Effector CD4-positive, alpha-beta T cell (primary cell): ENCODE measurements around the gene SPECC1.
"Not testable (repeated sequence)": the region's sequence is repeated elsewhere in the genome, so short reads cannot be mapped to it uniquely, and the experiment has no call there.

ENCODE experiments used
- DNase-seq: peaks from one replicate; pipeline ENCODE4 v3.0.0-alpha.2; 2020

The SPECC1 gene

DNA sequence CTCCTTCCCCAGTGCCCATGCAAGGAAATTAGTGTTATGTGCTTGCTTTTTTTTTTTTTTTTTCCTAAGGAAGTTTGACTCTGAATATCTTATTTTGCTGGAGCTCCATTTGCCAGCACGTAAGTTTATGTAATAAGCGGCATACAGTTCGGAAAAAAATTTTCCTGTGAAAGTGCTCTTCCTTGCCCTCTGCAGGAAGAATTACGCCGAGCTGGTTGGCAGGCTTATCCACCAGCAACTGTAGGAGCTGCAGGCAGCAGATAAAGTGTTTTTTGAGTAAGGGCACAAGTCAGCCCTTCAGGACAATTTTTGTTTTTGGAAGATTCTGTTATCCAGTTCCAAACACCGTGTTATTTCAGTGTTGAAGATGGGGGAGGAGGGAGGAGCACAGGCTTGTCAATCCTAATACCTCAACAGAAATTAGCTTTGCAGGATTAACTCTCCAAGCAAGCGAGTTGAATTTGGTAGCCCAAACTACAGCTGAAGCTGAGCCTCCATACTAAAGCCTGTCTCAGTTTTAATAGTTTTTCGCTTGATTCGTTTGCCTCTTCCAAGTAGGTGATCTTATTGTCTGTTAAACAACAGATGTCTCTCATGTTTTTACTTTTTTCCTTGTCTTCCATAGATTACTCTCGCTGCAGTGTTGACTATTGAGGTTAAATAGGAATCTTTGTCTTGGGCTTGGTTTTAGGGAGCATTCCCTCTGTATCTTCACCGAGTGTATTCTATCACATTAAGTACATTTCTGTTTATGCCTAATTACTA lies 1.1 kb downstream of the SPECC1 start:
- DNase-seq: no peak

DNA sequence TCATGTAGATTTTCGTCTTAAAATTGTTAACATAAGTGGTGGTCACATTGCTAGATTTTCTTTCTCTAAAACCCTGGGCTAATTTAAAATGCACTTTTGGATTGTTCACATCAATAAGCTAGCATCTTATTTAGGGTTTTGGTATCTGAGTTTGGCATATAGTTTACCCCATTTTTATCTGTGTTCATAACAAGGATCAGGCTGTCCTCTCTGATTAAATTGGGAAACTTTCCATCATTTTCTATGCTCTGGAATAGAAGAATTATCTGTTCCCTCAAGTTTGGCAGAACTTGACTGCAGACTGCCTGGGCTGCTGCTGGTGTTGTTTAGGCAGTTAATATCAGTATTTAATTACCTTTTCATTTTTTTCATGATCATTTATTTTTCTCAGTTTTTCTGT lies 1.8 kb downstream of the SPECC1 start:
- DNase-seq: no peak

DNA sequence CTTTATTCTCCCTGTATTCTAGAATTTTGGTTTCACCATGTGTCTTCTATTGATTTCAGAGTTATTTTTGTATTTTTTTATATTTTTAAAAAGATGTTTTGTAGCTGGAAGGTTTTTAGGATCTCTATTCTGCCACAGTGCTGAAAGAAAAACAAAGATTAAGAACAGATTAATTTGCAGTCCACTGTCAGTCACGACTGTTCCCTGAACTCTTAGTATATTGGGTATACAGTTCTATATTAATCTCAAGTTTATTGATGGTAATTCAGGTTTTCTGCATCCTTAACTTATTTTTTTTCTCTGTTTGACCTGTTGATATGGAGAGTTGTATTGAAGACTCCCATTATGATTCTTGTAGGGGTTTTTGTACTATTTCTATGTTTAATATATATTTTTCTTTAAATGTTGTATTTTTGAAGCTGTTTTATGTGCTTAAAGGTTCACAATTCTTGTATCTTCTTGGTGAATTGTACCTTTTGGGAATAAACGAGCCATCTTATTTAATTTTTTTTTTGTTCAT lies 2.9 kb downstream of the SPECC1 start:
- no peak for DNase-seq

DNA sequence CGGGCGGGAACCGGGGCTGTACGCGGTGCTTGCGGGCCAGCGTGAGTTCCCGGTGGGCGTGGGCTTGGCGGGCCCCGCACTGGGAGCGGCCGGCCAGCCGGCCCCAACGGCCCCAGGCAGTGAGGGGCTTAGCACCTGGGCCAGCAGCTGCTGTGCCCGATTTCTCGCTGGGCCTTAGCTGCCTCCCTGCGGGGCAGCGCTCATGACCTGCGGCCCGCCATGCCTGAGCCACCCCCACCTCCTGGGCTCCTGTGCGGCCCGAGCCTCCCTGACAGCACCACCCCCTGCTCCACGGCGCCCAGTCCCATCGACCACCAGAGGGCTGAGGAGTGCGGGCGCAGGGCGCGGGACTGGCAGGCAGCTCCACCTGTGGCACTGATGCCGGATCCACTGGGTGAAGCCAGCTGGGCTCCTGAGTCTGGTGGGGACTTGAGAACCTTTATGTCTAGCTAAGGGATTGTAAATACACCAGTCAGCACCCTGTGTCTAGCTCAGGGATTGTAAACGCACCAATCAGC lies 7.4 kb downstream of the SPECC1 start:
- DNase-seq: not testable (repeated sequence)

DNA sequence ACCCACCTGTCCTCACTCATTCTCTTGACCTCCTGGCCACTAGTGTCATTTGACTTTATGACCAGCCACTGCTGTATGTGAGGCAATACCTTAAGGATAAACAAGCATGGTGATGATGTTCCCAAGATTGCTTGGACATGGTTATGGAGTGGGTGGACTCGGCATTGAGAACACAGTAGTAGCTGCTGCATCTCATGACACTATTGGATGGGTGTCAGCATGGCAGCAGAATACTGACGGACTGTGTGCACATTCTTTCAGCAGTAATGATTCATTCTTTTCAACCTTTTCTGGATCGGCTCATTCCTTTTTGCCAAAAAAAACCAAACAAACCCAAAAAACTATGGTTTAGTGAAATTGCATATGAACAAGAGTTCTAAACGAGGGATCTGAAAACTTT lies 13.5 kb downstream of the SPECC1 start:
- no peak for DNase-seq

DNA sequence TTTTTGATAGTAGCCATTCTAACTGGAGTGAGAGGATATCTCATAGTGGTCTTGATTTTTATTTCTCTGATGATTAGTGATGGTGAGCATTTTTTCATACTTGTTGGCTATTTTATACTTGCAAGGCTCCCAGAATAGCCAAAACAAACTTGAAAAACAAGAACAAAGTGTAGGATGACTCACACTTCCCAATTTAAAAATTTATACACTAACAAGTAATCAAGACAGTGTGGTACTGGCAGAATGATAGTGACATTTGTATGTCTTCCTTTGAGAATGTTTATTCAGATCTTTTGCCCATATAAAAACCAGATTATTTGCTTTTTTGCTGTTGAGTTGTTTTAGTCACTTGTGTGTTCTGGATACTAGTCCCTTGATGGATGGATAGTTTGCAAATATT lies 17.8 kb downstream of the SPECC1 start:
- DNase-seq: no peak

DNA sequence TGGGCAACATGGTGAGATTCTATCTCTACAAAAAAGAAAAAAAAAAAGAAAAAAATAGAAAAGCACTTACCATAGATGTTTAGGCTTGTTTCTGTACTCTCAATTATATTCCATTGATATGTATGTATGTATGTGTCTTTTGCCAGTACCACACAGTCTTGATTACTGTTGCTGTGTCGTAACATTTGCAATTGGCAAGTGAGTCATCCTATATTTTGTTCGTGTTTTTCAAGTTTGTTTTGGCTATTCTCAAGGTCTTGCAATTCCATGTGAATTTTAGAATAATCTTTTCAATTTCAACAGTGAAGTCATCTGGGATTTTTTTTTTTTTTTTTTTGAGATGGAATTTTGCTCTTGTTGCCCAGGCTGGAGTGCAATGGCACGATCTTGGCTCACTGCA lies 19.3 kb downstream of the SPECC1 start:
- no peak for DNase-seq

DNA sequence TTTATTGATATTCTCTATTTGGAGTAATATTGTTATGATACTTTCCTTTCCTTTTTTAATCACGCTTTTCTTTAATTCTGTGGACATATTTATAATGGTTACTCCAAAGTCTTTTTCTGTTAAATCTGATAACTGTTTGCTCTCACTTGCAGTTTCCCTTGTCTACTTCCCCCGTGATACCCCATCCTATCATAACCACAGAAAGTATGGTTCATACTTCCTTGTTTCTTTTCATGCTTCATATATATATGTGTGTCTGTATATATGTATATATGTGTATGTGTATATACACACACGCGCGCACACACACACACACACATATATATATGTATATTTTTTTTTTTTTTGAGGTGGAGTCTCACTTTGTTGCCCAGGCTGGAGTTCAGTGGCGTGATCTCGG lies 23.5 kb downstream of the SPECC1 start:
- no peak for DNase-seq

DNA sequence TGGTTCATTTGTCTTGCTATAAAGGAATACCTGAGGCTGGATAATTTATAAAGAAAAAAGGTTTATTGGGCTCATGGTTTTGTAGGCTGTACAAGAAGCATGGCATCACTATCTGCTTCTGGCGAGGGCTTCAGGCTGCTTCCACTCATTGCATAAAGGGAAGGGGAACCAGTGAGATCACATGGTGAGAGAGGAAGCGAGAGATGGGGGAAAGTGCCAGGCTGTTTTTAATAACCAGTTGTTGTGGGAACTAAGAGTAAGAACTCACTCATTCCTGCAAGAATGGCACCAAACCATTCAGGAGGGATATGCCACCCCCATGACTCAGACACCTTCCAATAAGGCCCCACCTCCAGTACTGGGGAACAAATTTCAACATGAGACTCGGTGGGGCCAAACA lies 24.3 kb downstream of the SPECC1 start:
- no peak for DNase-seq

DNA sequence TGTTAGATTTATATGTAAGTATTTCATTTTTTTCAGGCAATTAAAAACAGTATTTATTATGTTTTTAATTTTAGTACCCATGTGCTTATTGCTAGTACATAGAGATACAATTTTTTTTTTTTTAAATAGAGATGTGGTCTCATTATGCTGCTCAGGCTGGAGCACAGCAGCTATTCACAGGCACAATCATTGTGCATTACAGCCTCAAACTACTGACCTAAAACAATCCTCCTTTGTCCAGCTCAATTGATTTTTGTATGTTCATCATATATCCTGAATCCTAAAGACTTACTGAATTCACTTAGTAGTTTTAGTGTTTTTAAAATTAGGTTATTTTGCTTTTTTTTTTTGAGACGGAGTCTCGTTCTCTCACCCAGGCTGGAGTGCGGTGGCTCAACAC lies 26.3 kb downstream of the SPECC1 start:
- DNase-seq: no peak

DNA sequence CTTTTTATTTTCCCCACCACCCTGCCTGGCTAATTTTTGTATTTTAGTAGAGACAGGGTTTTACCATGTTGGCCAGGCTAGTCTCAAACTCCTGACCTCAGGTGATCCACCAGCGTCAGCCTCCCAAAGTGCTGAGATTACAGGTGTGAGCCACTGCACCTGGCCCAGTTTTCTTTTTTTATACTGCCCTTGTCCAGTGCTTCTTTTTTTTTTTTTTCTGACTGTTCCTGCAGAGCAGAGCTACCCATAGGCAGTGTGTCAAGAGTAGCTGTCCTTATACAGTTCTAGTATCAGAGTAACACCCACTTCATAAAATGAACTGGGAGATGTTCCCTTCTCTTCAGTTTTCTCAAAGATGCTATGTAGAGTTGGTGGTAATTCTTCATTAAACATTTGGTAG lies 28.1 kb downstream of the SPECC1 start:
- not testable (repeated sequence) for DNase-seq

DNA sequence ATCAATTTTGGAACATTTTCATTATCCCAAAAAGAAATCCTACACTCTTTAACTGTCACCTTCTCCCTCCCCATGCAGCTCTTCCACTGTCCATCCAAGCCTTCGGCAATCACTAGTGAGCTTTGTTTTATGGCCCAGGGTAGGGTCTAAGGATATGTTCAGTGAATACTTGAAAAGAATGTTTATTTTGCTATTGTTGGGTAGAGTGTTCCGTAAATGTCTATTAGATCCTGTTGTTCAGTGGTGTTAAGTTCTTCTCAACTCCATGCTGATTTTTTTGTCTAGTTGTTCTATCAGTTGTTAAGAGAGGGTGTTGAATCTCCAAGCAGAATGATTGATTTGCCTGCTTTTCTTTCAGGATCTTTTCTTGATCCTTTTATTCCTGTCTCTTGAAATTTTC lies 29.9 kb downstream of the SPECC1 start:
- no peak for DNase-seq

DNA sequence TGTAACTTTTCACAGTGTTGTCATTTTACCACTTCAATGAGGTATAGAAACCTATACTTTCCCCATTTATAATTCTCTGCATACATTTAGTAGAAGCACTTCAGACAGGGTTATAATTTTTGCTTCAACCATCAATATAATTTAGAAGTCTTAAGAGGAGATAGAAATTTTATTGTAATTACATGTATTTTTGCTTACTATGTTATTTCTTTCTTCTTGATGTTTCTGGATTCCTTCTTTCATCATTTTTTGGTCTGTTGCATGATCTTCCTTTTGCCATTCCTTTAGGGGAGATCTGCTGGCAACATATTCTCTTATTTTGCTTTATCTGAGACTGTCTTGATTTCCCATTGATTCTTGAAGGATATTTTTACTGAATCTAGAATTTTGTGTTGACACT lies 31.1 kb downstream of the SPECC1 start:
- no peak for DNase-seq

DNA sequence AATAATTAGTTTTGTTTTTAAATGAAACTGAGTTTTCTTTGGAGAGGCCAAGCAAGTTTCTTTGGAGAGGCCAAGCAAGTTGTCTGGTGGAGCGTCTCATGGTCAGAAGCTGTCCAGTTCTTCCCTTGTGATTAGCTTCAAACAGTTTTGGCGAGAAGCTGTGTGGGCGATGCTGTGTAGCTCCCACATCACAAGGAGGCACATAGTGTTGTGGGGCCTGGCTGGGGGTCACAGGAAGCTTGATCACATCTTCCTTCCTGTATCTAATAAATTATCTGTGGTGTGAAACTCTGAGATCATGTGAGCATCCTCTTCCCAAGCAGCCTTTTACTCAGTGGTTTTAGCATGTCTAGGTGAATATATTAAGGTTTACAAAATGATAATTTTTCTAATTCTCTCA lies 33.9 kb downstream of the SPECC1 start:
- DNase-seq: no peak

DNA sequence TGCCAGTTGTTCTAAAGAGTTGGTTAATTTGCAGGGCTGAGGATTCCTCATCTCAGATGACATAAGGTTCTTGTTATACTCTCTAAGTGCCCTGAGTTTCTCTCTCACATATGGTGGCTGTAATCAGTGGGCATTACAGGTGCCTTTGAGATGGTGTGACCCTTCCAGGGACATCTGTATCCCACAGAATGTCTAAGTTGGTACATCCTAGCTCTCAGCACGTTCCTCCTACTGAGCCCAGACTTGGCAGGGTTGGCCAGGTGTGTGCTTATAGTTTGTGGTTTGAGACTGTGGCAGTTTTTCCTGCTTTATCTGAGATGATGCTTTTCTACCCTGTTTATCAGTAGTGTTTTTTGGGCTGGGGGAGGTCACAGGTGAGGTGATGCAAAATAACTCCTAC lies 36.3 kb downstream of the SPECC1 start:
- no peak for DNase-seq

DNA sequence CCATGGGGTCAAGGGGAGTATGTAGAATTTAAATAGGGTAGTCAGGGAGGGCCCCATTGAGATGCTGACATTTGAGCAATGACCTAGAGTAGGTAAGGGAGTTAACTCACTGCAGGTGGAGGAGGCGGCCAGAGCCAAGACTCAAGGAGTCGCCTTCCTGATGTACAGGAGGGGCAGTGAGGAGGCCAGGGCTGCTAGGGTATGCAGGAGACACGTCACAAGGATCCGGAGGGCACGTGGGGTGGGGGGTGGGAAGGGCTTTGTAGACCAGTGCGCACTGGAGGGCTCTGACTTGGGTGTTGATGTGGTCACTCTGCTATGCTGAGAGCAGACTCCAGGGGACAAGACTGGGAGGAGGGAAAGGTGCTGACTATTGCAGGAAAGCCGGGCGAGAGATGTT lies 37.5 kb downstream of the SPECC1 start:
- DNase-seq: no peak

DNA sequence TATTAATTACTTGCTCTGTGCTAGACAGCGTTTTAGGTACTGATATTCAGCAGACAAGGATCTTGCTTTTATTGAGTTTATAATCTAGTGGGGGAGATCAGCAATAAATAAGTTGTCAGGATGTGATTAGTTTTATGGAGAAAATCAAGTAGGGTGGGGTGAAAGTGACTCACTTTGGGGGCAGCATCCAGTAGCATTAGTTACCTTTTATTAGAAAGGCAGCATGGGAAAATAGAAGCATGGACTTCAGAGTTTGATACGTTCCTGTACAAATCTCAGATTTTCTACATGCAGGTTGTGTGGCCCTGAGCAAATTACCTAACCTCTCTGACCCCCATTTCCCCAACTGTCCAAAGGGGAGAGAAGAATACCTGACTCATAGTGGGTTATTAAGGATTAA lies 42.5 kb downstream of the SPECC1 start:
- DNase-seq: no peak

DNA sequence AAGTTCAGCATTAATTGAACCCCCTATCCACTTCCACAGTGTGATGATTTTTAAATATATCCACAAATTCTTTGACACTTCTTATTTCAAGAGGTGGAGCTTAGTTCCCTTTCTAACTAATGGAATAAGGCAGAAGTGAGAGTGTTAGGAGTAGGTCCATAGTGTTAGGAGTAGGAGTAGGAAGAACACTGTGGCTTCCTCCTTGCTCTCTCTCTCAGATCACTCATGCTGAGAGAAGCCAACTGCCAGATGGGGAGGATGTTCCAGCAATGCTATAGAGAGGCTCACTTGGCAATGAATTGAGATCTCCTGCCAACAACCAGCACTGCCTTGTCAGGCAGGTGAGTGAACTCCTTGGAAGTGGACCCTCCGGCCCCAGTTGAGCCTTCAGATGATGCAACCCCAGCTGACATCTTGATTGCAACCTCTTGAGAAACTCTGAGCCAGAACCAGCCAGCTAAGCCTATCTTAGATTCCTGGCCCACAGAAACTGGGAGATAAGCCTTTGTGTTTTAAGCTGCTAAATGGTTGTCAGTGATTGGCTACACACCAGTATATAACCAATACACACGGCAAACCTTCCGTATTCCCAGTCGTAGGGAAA lies 44.3 kb downstream of the SPECC1 start:
- no peak for DNase-seq

DNA sequence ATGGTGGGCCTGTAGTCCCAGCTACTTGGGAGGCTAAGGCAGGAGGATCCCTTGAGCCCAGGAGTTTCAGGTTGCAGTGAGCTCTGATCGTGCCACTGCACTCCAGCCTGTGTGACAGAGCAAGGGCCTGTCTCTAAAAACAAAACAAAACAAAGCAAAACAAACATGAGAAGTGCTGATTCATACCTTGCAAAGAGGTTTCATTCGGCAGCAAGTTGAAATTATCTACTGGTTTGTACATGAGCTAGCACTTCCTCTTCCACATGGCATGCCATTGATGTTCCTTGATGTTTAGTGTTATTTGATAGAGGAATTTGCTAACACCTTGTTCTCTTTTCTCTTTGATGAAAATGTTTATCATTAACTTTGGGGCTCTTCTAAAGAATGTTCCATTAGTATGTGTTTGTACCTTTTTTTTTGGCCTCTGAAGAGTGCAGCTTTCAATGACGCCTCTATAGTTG lies 50.6 kb downstream of the SPECC1 start:
- no peak for DNase-seq

DNA sequence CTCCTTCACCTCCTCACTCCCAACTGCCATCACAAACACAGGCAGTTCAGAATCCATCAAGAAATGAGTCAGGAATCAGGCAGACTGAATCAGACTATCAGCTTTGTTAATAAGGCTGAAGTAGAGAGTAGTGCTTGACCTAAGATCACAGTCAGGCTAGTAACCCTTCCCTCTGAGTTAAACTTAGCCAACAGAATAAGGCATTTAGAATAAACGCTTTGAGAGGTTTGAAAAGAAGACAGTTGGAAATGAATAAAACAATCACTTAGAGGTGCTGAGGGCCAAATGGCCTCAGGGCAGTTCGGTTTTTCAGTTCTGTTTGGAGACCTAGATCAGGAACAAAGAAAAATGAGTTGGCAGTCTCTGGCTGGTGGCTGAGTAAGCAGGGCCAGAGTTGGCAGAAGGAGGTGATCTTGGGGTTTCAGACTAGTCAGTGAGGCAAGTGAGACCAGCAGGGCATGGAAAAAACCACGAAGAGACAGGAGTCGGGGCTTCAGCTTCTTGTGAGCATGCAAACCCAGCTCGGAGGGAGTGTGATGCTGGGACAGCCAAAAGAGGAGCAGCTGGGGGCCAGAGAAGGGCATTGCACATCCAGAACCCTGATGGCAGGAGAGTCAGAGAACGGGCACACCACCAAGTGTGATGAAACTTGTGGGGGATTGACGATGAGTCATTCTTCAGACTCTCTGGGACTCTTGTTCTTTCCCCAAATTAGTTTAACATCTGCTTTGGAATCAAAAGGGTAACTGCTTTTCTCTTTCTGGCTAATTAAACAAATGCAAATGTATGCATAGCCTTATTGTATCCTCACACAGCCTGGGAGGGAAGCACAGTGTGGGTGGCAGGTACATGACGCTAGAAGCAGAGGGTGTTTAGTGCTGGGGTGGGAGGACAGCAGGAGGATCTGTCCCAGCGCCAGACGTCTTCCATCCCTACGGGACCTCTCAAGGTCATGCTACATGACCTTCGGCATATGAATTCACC lies 54.8 kb downstream of the SPECC1 start:
- no peak for DNase-seq

DNA sequence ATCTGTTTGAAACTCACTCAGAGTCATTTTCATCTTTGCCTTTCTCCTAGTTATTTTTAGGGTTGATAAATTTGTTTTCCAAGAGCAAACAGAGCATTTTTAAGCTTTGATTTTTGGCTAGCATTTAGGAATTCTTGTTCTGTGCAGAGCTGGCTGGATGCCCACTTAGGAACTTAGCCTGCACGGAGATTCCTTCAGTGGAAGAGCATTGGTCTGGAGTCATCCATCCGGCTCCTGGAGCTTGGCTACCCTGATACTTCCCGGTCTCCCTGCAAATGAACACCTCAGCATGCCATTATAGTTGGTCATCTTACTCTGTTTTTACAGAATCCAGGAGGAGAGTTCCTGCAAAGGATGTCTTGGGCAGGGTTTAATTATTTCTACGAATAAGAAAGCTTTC lies 57.1 kb downstream of the SPECC1 start:
- no peak for DNase-seq

DNA sequence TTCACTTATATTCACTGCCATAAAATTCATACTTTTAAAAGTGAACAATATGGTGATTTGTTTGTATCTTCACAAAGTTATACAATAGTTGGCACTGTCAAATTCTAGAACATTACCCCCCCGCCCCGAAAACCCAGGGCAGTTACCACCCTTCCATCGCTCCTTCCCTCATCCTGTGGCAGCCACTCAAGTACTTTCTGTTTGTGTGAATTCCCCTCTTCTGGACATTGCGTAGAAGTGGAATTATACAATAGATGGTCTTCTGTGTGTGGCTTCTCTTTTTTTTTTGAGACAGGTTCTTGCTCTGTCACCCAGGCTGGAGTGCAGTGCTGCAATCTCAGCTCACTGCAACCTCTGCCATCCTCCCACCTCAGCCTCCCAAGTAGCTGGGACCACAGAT lies 58.6 kb downstream of the SPECC1 start:
- no peak for DNase-seq

DNA sequence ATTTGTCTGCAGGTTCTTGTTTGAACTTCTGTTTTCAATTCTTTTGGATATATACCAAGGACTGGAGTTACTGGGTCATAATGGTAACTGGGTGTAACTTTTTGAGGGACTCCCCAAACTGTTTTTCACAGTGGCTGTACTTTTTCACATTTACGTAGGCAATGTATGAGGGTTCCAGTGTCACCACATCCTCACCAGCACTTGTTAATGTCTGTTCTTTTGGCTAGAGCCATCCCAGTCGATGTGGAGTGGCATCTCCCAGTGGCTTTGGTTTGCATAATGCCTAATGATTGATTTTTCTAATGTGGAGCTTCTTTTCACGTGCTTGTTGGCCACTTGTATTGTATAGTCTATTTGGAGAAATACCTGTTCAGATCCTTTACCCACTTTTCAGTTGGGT lies 59.3 kb downstream of the SPECC1 start:
- DNase-seq: no peak
